Epidermal melanocyte (primary cell): Measurements from ENCODE around the gene PDCD7.
"Not testable (repeated sequence)": the region's sequence is repeated elsewhere in the genome, so short reads cannot be mapped to it uniquely, and the experiment has no call there.

Experiments
- DNase-seq: peaks from one replicate; pipeline ENCODE4 v3.0.0; 2011; ENCODE audit warnings: low spot score; ENCODE audit not compliant: insufficient read length

The PDCD7 gene

GRCh38 chr15:65130941-65131340, 2.7 kb downstream of the PDCD7 start:
- no peak for DNase-seq

DNA sequence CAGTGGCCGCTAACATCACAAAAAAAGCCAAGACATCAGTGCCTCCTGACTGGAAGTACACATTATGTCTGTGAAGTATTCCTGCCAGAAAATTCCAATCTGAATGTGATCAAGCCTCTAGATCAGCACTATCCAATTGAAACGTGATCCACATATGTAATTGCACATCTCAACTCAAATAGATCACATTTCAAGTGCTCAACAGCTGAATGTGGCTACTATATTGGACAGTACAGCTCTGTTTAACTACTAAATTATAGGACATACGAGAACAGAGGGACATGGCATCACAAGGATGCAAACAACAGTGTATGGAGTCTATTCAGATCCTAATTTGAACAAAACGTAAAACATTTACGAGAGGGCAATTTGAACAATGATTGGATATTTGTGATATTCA, 18.1 kb downstream of the PDCD7 start:
- DNase-seq, result no peak

DNA sequence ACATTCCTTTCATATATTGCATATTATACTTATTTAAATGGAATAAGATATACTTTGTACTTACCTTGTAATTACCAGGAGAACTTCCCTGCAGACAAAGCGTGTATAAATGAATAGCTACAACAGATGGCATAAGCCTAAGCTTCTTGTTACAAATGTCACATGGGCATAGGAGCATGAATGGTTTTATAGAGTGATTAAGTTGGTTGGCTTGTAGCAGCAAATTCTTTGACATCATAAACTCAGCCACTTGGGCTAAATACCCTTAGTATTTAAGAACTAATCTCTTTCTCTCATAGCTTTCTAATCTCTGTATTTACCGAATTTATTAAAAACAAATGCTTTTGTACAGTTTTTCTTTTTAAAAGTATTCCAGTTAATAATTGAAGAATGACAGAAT, 18.5 kb downstream of the PDCD7 start, which contains the start of gene UBAP1L:
TSS of gene UBAP1L (minus strand) at position 115 of the 400 bp plus-strand sequence. CDS start 8,985 bp downstream, outside the sequence.
- no peak for DNase-seq

- no peak for DNase-seq
These were observed 22.8 kb downstream of the PDCD7 start for GRCh38 chr15:65110676-65111292.

- no peak for DNase-seq
These were observed 27.5 kb downstream of the PDCD7 start for GRCh38 chr15:65106011-65106590.

GRCh38 chr15:65105038-65105437, 28.6 kb downstream of the PDCD7 start:
- no peak for DNase-seq

DNA sequence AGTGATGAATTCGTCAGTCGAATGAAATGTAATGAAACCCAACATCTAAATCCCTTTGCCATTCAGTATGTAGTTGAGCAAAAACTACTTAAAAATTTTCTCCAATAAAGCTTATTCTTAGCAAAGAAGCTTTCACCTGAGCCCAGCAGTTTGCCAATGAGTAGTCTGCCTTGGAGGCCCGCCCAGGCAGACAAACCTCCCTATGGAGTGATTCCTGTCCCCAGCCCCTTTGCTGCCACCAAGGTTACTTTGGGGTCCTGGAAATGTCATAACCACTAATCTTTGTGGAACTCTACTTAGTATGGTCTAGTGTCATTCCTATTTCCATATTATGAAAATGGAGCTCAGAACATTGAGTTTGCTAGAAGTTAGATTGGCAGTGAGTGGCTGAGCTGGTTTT, 30.7 kb downstream of the PDCD7 start:
- no peak for DNase-seq

DNA sequence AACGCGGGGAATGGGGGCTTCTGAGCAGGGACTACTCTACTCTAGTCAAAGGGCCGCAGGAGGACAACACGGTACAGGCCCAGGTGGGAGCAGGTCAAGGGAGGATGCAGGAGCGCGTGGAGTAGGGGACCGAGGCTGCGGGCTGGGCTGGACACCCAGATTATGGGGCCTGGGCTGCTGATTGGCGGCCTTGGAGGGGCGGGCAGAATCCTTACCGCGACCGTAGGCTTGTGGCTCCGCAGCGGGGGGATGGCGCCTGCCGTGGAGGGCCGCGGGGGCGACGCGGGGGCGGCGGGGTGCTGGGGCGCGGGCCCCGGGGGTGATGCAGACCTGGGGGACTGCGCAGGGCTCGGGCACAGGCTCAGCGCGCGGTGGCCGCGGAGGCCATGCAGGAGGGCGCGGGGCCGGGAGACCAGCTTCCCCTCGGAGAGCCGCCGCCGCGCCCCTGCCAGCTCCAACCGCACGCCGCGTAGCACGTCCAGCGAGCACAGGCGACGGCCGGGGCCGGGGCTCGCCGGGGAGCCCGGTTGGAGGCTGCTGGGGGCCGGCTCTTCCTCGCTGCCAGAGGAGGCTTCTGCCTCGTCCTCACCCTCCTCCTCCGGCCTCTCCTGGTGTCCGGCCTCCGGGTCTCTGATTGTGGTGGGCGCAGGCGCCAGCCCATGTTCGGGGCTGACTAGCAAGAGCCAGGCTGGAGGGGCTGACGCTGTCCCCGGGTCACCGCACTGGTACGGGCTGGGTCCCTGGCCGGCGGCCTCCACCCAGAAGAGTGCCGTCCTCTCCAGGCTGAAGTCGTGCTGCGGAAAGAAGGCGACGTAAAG, 31.5 kb downstream of the PDCD7 start:
- no peak for DNase-seq

DNA sequence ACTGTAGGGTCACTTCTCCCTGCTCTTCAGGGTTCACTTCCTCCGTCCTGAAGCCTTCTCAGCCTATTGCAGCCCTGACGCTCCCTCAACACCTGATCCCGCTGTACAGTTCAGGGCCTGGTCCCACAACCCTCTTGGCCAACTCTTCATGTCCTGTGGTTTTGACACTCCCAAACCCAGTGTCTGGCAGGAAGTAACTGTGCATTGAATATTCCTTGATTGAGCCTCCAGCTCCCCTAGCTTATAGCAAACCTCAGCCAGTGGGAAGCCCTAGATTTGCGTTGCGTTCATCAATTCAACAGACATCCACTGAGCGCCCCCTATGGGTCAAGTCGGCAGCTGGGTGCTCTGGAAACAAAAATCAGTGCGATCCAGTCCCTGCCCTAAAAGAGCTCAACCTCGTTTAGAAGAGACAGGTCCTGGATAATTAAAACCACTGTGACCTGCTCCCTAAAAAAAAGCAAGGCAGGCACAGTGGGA, 32.2 kb downstream of the PDCD7 start:
- peak; percentile 55 for DNase-seq

DNA sequence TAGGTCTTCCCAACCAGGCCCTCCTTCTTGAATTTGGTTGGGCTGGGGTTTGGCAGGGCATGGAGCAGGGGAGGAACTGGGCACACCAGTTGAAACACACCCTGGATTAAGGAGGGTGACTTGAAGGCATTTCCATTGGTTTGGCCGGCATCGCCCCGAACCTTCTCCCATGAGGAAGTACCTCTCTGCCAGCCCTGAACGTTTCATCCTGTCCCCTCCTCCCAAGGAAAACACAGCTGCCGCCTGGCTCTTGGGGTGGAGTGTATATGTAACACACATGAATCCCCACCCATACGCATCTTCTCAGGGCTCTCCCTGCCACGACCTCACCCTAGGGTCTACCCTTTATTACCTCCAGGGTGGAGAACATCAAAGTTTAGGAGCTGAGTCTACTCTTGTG, 33.2 kb downstream of the PDCD7 start:
- DNase-seq, result no peak

DNA sequence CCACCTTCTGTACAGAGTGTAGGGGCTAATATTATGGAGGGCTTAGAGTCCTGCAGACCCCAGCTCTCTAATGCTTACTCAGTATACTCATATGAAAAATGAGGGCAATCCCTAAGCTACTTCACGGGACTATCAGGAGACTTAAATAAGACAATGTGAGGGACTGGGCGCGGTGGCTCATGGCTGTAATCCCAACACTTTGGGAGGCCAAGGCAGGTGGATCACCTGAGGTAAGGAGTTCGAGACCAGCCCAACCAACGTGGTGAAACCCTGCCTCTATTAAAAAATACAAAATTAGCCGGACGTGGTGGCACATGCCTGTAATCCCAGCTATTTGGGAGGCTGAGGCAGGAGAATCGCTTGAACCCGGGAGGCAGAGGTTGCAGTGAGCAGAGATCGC, 33.8 kb downstream of the PDCD7 start:
- not testable (repeated sequence) for DNase-seq

DNA sequence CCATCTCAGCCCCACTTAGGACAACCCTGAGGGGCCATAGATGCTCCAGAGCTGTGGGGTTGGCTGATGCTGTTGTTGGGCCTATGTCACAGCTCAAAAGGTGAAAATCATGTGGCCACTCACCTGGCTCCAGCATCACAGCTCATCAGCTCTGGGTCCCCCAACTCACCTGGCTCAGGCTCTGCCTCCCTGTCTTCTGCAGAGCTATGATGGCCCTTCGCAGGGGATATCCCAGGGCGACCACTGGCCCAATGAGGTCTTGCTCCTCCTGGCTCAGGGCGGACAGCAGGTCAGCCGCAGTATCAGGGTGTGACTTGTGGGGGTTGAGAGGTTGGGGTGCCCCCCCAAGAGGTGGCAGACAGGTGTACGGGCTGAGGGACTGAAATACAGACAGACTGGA, 34.3 kb downstream of the PDCD7 start:
- DNase-seq, result no peak

DNA sequence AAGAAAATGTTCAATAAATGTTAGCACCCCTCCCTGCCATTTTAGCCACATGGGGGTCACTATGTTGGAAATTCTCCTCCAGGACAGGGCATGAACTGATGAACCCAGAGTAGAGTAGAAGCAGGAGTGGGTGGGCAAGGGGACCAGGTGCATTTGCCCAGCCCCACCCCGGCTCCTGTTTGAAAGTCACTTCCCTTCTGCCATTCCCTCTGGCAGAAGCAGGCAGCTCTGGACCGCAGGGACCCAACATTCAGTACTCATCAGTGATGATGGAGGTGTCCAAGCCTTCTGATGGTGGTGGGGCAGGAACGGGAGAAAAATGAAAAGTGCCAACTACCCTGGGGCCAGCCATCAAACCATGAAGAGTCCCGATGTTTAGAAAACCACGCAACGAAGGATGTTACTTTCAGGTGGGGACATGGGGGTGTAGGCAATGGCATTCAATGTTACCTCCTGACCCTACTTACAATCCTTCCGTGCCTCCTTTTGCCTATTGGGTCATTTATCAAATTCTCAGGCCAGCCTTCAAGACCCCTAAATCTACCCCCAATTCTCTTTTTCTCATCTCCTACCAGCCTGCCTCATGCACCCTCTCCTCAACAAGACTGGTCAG, 35.9 kb downstream of the PDCD7 start:
- DNase-seq, result no peak

DNA sequence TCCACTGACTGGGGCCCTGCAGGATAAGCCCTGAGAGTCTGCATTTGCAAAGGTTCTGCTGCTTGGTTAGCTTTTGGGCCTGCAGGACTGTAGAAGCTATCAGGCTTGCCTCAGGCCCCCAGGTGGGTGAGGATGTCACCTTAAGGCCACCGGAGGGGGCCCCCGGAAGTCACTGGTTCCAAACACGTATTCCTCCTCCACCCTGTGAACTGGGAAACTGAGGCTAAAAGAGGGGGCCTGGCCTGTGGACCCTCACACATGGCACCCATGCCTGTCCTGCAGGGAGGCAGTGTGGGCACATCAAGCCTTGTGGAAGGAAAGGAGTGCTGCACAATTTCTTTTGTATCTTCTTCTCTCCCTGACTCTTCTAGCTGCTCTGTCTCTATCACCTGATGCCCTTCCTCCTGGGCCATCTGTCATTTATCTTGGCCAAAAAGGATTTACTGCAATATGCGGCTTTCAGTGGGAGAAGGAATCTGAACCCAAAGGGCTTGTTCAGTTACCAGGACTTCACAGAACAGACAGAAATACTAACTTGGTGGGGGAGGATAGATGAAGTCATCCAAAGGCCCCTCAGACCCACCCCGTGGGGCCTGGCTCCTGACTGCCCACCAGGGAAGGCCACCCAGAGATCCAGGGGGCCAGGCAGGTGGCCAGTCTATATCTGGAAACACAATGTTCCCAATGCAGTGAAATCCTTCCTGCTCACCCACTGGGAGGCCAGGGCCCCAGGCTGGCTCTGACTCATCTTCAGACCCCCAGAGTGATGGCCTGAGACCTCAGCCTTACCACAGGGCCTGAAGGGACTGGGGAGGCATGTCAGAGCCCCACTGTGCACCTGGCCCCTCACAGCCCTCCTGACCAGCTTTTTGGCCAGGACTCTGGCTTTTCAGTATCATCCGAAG, 36.9 kb downstream of the PDCD7 start:
- no peak for DNase-seq

GRCh38 chr15:65095747-65096104, 37.9 kb downstream of the PDCD7 start:
- no peak for DNase-seq

DNA sequence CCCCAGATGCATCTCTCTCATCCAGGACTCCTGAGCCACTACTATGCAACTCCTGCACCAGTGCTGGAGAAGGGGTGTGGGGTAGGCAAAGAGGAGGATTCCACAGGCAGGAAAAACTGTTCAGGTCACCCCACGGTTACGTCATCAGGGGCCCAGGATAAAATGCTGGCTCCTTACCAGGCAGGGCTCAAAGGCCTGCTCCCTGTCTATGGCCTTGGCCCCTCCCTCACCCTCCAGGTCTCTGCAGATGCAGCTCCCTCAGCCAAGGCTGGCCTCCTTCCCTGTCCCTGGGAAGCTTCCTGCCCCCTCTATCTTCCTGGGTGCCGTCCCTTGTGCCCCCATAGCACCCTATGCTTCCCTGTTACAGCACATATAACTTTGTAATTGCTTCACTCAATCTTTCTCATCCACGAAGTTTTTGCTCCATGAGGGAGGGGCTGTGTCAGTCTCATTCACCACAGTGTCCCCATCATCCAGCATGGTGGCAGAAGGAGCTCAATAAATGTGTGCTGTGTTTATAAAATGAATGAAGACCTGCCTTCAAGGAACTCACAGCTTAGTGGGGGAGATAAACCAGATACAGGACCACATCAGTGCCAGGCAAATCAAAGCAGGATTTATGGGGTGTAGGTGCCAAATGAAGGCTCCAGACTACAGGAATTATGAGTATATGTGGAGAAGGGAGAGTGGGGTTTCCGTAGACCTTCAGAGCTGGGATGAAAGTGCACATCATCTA, 38.4 kb downstream of the PDCD7 start:
- DNase-seq, result no peak

DNA sequence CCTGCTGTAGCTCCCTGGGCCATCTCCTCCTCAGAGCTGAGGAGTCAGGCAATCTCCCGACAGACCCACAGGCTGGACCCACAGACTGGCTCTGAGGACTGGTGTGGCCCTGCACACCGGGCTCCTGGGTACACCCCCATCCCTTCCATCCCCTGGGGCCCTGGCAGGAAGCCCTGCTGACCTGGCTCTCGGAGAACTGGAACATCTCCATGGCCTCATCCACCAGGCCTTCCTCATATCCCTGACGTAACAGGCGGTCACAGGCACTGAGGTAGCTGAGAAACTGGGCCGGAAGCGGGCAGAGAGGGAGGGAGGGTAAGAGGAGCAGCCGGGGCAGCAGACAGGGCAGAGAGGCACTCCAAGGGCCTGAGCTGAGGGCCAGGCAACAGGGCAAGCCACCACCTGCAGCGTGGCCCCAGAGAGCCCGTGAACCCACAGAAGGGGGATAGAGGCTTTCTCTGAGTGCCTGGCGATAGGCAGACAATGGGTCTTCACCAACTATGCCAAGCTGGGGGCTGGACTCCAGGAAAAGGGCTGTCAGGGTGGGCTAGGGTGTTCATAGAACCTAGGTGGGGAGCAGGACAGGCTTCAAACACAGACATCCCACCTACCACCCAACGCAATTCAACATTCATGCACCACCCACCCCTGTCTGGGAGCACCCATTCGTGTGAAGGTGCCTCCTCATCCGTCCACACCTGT, 39.2 kb downstream of the PDCD7 start:
- DNase-seq, result no peak

- DNase-seq, result not testable (repeated sequence)
These were observed 39.8 kb downstream of the PDCD7 start for GRCh38 chr15:65093793-65094170.

GRCh38 chr15:65092911-65093792, 40.5 kb downstream of the PDCD7 start:
- no peak for DNase-seq
